Placental pericyte (primary cell): ENCODE measurements around the gene INO80D. TPM values are rescaled to one million over a fixed set of nuclear protein-coding genes. Genes with fewer than 3 reads are reported as not detected.

Source experiments
- small RNA-seq: library from RNA; depleted of rRNA; stranded (forward); fragments of <200 nt; gene quantifications from one replicate; pipeline ENCODE3, GENCODE V24; 2012; ENCODE audit warnings: low replicate concordance
- total RNA-seq: library from RNA; depleted of rRNA; stranded (reverse); fragments of >200 nt; gene quantifications from 2 replicates; pipeline ENCODE4 v1.2.3, GENCODE V29; 2012

Gene INO80D
- total RNA-seq, result 7.7 and 12.9 TPM in 2 replicates

DNA sequence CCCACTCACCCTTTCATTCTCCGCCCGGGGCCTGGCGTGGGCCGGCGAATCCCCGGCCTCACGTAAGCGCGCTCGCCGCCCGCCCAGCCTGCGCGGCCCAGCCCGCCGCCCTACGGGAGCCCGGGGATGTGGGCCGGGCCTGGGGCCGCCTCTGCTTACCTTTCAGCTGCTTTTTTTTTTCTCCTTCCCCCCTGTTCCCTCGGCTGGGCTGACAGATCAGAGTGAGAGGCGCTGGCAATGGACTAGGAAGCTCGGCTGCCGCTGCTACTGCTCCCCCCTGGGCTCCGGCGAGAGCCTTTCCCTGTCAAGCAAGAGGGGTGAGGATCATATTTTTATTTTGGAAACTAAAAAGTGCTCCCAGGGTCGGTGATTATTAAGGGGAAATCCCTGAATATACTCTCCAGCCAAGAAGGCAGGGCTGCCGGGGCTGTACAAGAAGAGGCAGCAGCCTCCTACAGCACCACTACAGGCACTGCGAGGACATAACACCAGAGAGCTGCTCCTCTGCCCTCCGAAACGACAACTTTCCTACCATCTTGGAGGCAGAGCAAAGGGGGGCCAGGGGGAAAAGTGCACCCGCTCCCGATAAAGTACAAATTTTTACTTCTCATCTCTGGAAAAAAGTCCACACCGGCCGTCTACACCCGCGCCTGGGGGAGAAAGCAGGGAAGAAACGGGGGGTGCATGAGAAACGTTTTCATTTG, at the start of gene INO80D:
Gene INO80D (minus strand): TSS at position 433 of the 704 bp plus-strand sequence. CDS start 23,158 bp downstream, outside the sequence.

Small RNA genes lying within 50 kb of the gene (small RNA-seq; reads per million reads assigned to genes)
- gene RF00006 (not detected), gene RF00019 (not detected)

Other genes with a start within 250 kb of the INO80D start
- gene NDUFS1, start 73.3 kb upstream of the INO80D start, total RNA-seq, result 122 and 123 TPM in 2 replicates
- gene EEF1B2, start 73.7 kb upstream of the INO80D start, total RNA-seq, result 328 and 589 TPM in 2 replicates
- 15.2 and 36.1 TPM in 2 replicates for gene ZDBF2, start 188.5 kb upstream of the INO80D start, total RNA-seq